Heart right ventricle (tissue), 12 donors: ENCODE data around the gene ZNF345. TPM values are rescaled to one million over a fixed set of nuclear protein-coding genes. Genes with fewer than 3 reads are reported as not detected.

Source experiments
- polyA plus RNA-seq, 2 donors: library from polyadenylated mRNA; stranded (reverse); fragments of 200-250 nt; gene quantifications; one replicate each; pipeline ENCODE4 v1.2.3, GENCODE V29; 2013
- total RNA-seq, 10 donors: library from RNA; stranded (reverse); fragmentation: NEBNext Ultra II Directional in 3 of 10; extraction: Animal tissue kit (Norgen Biotek cat#: 25700) in 3 of 10; gene quantifications; one replicate each; pipeline versions ENCODE4 v1.2.1 to v1.2.4, GENCODE V29; 2021 to 2023
- donor health status: ischemic (EF 13 %, LVEDD 7.1; RV severe dilation, severe dysfunction).
- donor health status: healthy with polysubstance abuse.
- donor health status: DM: no; HTN: yes; CAD: no.
- donor health status: DM: no; HTN: no; CAD: no.
- donor health status: ischemic (EF 25% LVEDD 6.9; RV normal size, moderate dysfunction).
- donor health status: ischemic (EF 25% LVEDD 5.7; RV mildly dilated, moderate dysfunction).
- donor health status: healthy.
- donor health status: nonischemic (EF 11% LVEDD 7.7; RV severe dilation, severe dysfunction).
- donor health status: DM: yes; HTN: yes; CAD: no.
- donor health status: PGD.
- donor health status: ischemic (EF 29% LVEDD 5.4; RV normal size, mild dysfunction).
- donor health status: nonischemic (EF 23%, LVEDD 6.1; RV moderate dilation, normal function).

Gene ZNF345
- total and polyA plus RNA-seq, 12 donors: 1.4 to 4.5 (median 3.0) TPM

Other genes with a start within 250 kb of the ZNF345 start
- 10 to 100 TPM; 13.2 to 22.2 (median 17.8) TPM for gene ZNF382, start 245.6 kb upstream of the ZNF345 start, total RNA-seq
- 1 to 10 TPM; 2.6 to 5.6 TPM for gene ZNF382, start 245.6 kb upstream of the ZNF345 start, polyA plus RNA-seq
- gene ZNF461, start 184.0 kb upstream of the ZNF345 start, total RNA-seq: 1 to 10 TPM; 4.4 to 8.5 (median 7.0) TPM
- 1 to 10 TPM; 2.3 to 5.3 TPM for gene ZNF461, start 184.0 kb upstream of the ZNF345 start, polyA plus RNA-seq
- gene ZNF567, start 163.3 kb upstream of the ZNF345 start, total RNA-seq: 1 to 10 TPM; 1.9 to 4.7 (median 3.7) TPM
- 1 to 10 TPM; 2.1 to 2.3 TPM for gene ZNF567, start 163.3 kb upstream of the ZNF345 start, polyA plus RNA-seq
- gene ZNF850, start 78.1 kb upstream of the ZNF345 start, total RNA-seq: 1 to 10 TPM; 1.9 to 7.9 (median 4.7) TPM
- gene ZNF850, start 78.1 kb upstream of the ZNF345 start, polyA plus RNA-seq: under 1 TPM; 0.80 to 0.88 TPM
- gene ZNF790, start 12.5 kb upstream of the ZNF345 start, total RNA-seq: 10 to 100 TPM in 3 of 10 donors, 1 to 10 TPM in 7; 4.5 to 11.8 (median 8.7) TPM
- 1 to 10 TPM; 2.3 to 3.2 TPM for gene ZNF790, start 12.5 kb upstream of the ZNF345 start, polyA plus RNA-seq
- gene ZNF829, start 65.4 kb downstream of the ZNF345 start, total RNA-seq: 1 to 10 TPM; 1.4 to 4.1 (median 2.8) TPM
- 1 to 10 TPM in 1 of 2 donors, under 1 TPM in 1; 0.78 to 1.0 TPM for gene ZNF829, start 65.4 kb downstream of the ZNF345 start, polyA plus RNA-seq
- gene ZNF568, start 65.5 kb downstream of the ZNF345 start, total RNA-seq: 10 to 100 TPM in 3 of 10 donors, 1 to 10 TPM in 7; 6.9 to 11.5 (median 9.1) TPM
- gene ZNF568, start 65.5 kb downstream of the ZNF345 start, polyA plus RNA-seq: 1 to 10 TPM; 2.7 to 4.3 TPM
- gene ZNF420, start 227.6 kb downstream of the ZNF345 start, total RNA-seq: 10 to 100 TPM in 2 of 10 donors, 1 to 10 TPM in 8; 5.2 to 12.5 (median 8.5) TPM
- 1 to 10 TPM; 2.7 to 3.0 TPM for gene ZNF420, start 227.6 kb downstream of the ZNF345 start, polyA plus RNA-seq